ENCODE results near the gene CERKL.
A peak's percentile ranks its signal among the peaks of the same experiment; 100 is the strongest.

Gene CERKL

GRCh38 chr2:181588546-181588945 is 68.4 kb downstream of the CERKL start:
- CTCF ChIA-PET, result interaction anchor here (0.7 kb wide), 1 partner anchor 9 kb away, joined by 3 read pairs; no protein-coding TSS in a partner anchor
- POLR2A ChIA-PET, result no interaction called here
- TF ChIP-seq CTCF (IDR thresholded peaks at IDR 0.05; ENCODE audit: control extremely low read depth, extremely low read depth, low read depth, missing control alignments), result no peak
- DNase-seq (ENCODE audit: extremely low spot score), result no peak

GRCh38 chr2:181586569-181587081 is 70.3 kb downstream of the CERKL start:
- TF ChIP-seq CTCF (IDR thresholded peaks at IDR 0.05; ENCODE audit: control extremely low read depth, extremely low read depth, low read depth, missing control alignments), result no peak
- CTCF ChIA-PET, result interaction anchor here (1.0 to 2.6 kb wide), 6 partner anchors 8 to 129 kb away, joined by 3 to 9 read pairs (median 5); no protein-coding TSS in a partner anchor
- DNase-seq (ENCODE audit: extremely low spot score), result peak; percentile 26
- POLR2A ChIA-PET, result no interaction called here

- ChIA-PET CTCF (interaction anchor here (1.7 to 2.6 kb wide), 4 partner anchors 12 to 129 kb away, joined by 4 to 9 read pairs (median 6); no protein-coding TSS in a partner anchor), POLR2A (no interaction called here)
- no peak for DNase-seq (ENCODE audit: extremely low spot score)
- TF ChIP-seq CTCF (IDR thresholded peaks at IDR 0.05; ENCODE audit: control extremely low read depth, extremely low read depth, low read depth, missing control alignments), result no peak
These were observed 71.2 kb downstream of the CERKL start for GRCh38 chr2:181585732-181586131.

- ChIA-PET POLR2A (no interaction called here), CTCF (no interaction called here)
- DNase-seq (ENCODE audit: extremely low spot score), result no peak
- no peak for TF ChIP-seq CTCF (IDR thresholded peaks at IDR 0.05; ENCODE audit: control extremely low read depth, extremely low read depth, low read depth, missing control alignments)
These were observed 75.4 kb downstream of the CERKL start for GRCh38 chr2:181581534-181581933.

GRCh38 chr2:181578829-181579228 is 78.1 kb downstream of the CERKL start:
- no peak for TF ChIP-seq CTCF (IDR thresholded peaks at IDR 0.05; ENCODE audit: control extremely low read depth, extremely low read depth, low read depth, missing control alignments)
- no peak for DNase-seq (ENCODE audit: extremely low spot score)
- CTCF ChIA-PET, result interaction anchor here (0.9 kb wide), 1 partner anchor 8 kb away, joined by 4 read pairs; no protein-coding TSS in a partner anchor
- POLR2A ChIA-PET, result no interaction called here

- no peak for TF ChIP-seq CTCF (IDR thresholded peaks at IDR 0.05; ENCODE audit: control extremely low read depth, extremely low read depth, low read depth, missing control alignments)
- ChIA-PET CTCF (interaction anchor here (1.3 to 8.6 kb wide), 3 partner anchors 11 to 235 kb away, joined by 3 to 83 read pairs (median 6); no protein-coding TSS in a partner anchor), POLR2A (no interaction called here)
- DNase-seq (ENCODE audit: extremely low spot score), result no peak
These were observed 80.5 kb downstream of the CERKL start for GRCh38 chr2:181576431-181576830.

Measured in GM10248 (cell line).